ENCODE measurements around the gene ATOSB. TPM values are rescaled to one million over a fixed set of nuclear protein-coding genes. Genes with fewer than 3 reads are reported as not detected.
"Not testable (repeated sequence)": the region's sequence is repeated elsewhere in the genome, so short reads cannot be mapped to it uniquely, and the experiment has no call there.

The ATOSB gene
- total RNA-seq, 3 donors from 2014 or later: 7.8 to 21.1 (median 8.8) TPM

- intact Hi-C loops (cut with DNase I; ENCODE audit: low total_unique reads): no loop called here
- Histone ChIP-seq H3K9me3 (no peaks in the 10 kb centered on the region), H3K36me3 (no peaks in the 10 kb centered on the region), H3K4me1 (peaks cover 0 to 3% of the 10 kb centered on the region in 2 donors), H3K27ac (peak within 1 kb of the TSS; percentile 94 to 97), H3K4me3 (peak within 1 kb of the TSS; percentile 76 to 93 (median 80)), H3K27me3 (no peaks in the 10 kb centered on the region)
- TF ChIP-seq POLR2A (IDR thresholded peaks at IDR 0.05): no peak
- TF ChIP-seq, protein P1, sequence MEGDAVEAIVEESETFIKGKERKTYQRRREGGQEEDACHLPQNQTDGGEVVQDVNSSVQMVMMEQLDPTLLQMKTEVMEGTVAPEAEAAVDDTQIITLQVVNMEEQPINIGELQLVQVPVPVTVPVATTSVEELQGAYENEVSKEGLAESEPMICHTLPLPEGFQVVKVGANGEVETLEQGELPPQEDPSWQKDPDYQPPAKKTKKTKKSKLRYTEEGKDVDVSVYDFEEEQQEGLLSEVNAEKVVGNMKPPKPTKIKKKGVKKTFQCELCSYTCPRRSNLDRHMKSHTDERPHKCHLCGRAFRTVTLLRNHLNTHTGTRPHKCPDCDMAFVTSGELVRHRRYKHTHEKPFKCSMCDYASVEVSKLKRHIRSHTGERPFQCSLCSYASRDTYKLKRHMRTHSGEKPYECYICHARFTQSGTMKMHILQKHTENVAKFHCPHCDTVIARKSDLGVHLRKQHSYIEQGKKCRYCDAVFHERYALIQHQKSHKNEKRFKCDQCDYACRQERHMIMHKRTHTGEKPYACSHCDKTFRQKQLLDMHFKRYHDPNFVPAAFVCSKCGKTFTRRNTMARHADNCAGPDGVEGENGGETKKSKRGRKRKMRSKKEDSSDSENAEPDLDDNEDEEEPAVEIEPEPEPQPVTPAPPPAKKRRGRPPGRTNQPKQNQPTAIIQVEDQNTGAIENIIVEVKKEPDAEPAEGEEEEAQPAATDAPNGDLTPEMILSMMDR (IDR thresholded peaks at IDR 0.05): no peak
- TF ChIP-seq POLR2AphosphoS5 (IDR thresholded peaks at IDR 0.05): peak in 2 of 3 donors; percentile 75 to 79
- peak; percentile 91 to 95 for DNase-seq (ENCODE audit: low spot score in 2 of 2)
These were observed 46.3 kb upstream of the ATOSB start, which contains the start of gene UNC13B for GRCh38 chr9:35161713-35162604. Gene UNC13B, plus strand, starts transcription at chr9:35162009. Its CDS starts 275 bp downstream, at chr9:35162284.

DNA sequence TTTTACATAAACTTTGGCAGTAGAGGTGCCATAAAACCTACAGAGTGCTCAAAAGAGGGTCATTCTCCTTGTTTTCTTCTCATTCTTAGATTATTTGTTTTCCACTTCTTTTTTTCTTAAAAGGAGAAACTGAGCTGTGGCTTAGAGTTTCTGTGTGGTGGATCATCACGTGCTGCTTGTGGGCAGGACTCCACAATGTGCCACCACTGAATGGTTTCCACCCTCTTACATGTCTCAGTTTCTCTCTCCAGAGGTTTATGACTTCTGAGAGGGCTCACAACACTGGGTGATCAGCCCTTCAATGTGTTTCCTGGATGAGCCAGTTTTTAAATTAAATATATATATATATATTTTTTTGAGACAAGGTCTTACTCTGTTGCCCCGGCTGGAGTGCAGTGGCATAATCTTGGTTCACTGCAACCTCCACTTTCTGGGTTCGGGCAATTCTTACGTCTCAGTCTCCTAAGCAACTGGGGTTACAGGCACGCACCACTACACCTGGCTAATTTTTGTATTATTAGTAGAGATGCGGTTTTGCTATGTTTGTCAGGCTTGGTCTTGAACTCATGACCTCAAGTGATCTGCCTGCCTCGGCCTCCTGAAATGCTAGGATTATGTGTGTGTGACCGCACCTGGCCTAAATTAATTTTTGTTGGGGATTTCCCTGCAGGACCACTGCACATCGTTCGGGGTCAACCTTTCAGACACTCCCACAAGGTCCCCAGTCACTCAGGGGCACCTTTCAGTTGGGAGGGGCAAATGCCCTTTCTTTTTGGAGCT, 43.0 kb upstream of the ATOSB start:
- TF ChIP-seq POLR2A (IDR thresholded peaks at IDR 0.05) (no peak), POLR2AphosphoS5 (IDR thresholded peaks at IDR 0.05) (no peak)
- TF ChIP-seq, protein P1 (IDR thresholded peaks at IDR 0.05): no peak
- Histone ChIP-seq H3K27me3 (no peaks in the 10 kb centered on the region), H3K4me3 (no peak overlapping the region), H3K27ac (no peak overlapping the region), H3K4me1 (peaks cover 0 to 3% of the 10 kb centered on the region in 2 donors), H3K36me3 (no peaks in the 10 kb centered on the region), H3K9me3 (no peaks in the 10 kb centered on the region)
- intact Hi-C loops (cut with DNase I; ENCODE audit: low total_unique reads): loop anchor here (5.0 kb wide), 1 partner anchor 261 kb away; a partner anchor contains a TSS
- DNase-seq (ENCODE audit: low spot score in 2 of 2): no peak

DNA sequence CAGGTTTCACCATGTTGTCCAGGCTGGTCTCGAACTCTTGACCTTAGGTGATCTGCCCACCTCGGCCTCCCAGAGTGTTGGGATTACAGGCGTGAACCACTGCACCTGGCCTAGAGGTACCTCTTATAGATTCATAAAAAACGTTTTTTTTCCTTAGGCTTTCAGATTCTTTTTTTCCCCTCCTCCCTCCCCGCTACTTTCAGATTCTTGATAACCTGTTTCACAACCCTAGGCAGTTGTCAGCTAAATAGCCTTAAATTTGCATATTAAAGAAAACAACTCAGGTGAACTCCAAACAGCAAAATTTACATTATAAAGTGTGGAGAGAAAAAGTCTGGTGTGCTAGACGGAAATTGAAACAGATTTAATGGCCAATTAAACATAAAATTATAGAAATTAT, 42.2 kb upstream of the ATOSB start:
- H3K36me3 ChIP-seq; H3K4me3 ChIP-seq; H3K9me3 ChIP-seq; H3K4me1 ChIP-seq; DNase-seq (ENCODE audit: low spot score in 2 of 2); H3K27ac ChIP-seq; H3K27me3 ChIP-seq: not testable (repeated sequence)
- intact Hi-C loops (cut with DNase I; ENCODE audit: low total_unique reads): loop anchor here (5.0 kb wide), 1 partner anchor 261 kb away; a partner anchor contains a TSS

DNA sequence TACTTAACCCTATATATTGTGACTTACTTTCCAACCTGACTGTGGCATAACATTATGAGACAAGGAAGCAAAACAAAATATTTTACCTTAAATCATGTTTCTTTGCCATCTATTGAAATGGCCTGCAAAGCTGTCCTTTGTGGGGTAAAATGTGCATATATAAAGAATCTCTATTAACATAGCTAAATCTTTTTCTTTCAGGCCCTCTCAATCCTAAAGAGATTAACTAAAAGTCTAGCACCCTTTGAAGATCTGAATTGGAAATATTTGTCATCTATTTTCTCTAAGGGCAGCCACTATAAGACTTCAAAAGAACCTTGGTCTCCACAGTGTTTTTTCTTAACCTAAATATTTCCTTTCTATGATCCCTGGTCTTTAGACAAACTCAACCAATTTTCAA, 41.1 kb upstream of the ATOSB start:
- DNase-seq (ENCODE audit: low spot score in 2 of 2): no peak
- no peak for TF ChIP-seq POLR2AphosphoS5 (IDR thresholded peaks at IDR 0.05)
- TF ChIP-seq, protein P1 (IDR thresholded peaks at IDR 0.05): no peak
- no peak for TF ChIP-seq POLR2A (IDR thresholded peaks at IDR 0.05)

DNA sequence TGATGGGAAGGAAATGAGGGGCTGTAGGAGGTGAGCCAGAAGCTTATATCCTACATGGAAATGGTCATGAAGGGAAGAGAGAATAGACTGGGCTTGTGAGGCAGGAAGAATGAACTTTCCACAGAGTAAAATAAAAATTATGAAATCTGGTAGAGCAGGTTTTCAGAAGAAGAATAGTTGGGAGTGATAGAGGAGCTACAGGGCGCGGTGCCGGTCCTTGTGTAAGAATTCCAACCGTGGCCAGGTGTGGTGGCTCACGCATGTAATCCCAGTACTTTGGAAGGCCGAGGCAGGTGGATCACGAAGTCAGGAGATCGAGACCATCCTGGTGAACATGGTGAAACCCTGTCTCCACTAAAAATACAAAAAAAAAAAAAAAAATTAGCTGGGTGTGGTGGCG, 37.3 kb upstream of the ATOSB start:
- TF ChIP-seq, protein P1 (IDR thresholded peaks at IDR 0.05): no peak
- no peak for TF ChIP-seq POLR2AphosphoS5 (IDR thresholded peaks at IDR 0.05)
- no peak for TF ChIP-seq POLR2A (IDR thresholded peaks at IDR 0.05)
- H3K27me3 ChIP-seq: no peaks in the 10 kb centered on the region
- intact Hi-C loops (cut with DNase I; ENCODE audit: low total_unique reads): no loop called here
- peaks cover 0 to 19% of the 10 kb centered on the region in 2 donors for H3K9me3 ChIP-seq
- no peak for DNase-seq (ENCODE audit: low spot score in 2 of 2)
- H3K27ac ChIP-seq: no peak overlapping the region
- H3K36me3 ChIP-seq: no peaks in the 10 kb centered on the region
- H3K4me3 ChIP-seq: no peak overlapping the region
- no peaks in the 10 kb centered on the region for H3K4me1 ChIP-seq

More for the DNA sequence above, 41.1 kb upstream of the ATOSB start:
- Histone ChIP-seq H3K4me1 (no peaks in the 10 kb centered on the region), H3K4me3 (no peak overlapping the region), H3K9me3 (no peaks in the 10 kb centered on the region), H3K27ac (no peak overlapping the region), H3K27me3 (no peaks in the 10 kb centered on the region), H3K36me3 (no peaks in the 10 kb centered on the region)
- intact Hi-C loops (cut with DNase I; ENCODE audit: low total_unique reads): loop anchor here (5.0 kb wide), 1 partner anchor 259 kb away; a partner anchor contains a TSS

GRCh38 chr9:35147941-35148563, 32.4 kb upstream of the ATOSB start:
- DNase-seq (ENCODE audit: low spot score in 2 of 2); H3K4me1 ChIP-seq; H3K4me3 ChIP-seq; H3K36me3 ChIP-seq; H3K27me3 ChIP-seq; intact Hi-C loops (cut with DNase I; ENCODE audit: low total_unique reads); H3K27ac ChIP-seq: not testable (repeated sequence)
- H3K9me3 ChIP-seq: peaks cover 1 to 21% of the 10 kb centered on the region in 2 donors

Data from breast epithelium (tissue), 4 donors.